Hematopoietic multipotent progenitor cell treated with erythropoietin and hydrocortisone succinate and interleukin-3 and kit ligand, for 4 days (in vitro differentiated cells): ENCODE measurements around the gene PLD4.

Experiments
- DNase-seq: peaks from one replicate; pipeline ENCODE4 v3.0.0-alpha.2; 2015

The PLD4 gene

DNA sequence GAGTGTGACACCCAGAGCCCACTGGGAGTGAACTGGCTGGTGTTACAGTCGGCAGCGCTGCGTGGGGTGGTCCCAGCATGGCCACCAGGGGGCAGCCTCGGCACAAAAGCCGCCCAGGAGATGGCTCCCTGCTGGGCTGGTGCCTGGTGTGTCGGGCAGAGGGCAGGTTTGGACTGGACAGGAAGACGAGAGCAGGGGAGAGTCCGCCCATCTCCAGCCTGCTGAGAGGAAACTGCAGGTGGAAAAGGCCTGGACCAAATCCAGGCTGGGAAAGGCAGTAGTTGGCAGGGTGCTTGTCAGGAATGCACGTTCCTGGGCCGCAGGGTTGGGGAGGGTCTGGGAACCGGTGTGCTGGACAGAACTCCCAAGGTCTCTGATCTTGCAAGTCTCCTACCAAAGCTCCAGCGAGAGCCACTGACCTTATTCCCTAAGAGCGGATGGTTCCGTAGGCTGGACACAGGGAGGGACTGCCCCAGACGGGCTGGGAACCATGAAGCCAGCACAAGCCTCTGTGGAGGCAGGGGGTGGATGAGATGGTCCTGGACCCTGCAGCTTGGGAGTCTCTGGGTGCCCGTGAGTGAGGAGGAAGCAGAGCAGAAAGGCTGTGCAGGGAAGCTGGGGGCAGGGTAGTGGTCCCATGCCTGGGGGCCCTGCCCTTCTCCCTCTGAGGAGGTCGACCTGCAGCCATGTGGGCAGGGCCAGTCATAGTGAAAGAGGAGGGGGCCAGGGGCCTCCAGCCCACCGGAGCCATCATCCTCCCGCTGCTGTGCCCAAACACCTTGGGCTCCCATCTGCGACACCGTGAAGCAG, 51.7 kb downstream of the PLD4 start:
- DNase-seq: peak; percentile 91

DNA sequence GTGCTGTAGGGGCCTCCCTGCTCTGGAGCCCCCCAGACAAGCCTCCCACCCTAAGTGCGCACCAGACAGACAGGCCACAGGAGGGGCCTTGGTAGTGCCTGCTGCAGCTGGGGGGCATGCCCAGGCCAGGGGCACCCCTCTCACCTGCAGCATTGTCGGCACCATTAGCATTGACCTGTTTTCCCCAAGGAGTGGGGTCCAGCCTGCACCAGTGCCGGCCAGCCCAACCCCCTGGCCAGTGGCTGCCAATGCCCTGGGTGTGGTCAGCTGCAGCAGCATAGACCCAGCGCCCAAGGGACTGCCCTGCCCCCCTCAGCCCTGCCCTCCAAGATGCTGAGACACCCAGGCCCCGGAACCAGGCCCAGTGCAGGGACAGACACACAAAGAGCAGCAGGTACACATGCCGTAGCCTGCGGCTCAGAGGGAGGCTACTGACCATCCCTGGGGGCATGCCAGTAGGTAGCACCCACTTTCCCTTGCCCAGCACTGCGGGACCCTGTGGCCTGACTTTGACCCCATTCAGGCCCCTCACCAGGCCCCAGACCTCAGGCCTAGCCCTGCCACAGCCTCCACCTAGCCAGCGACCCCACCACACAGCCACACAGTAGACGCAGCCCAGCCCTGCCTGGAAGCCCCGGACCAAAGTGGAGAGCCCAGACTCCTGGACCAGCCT, 52.5 kb downstream of the PLD4 start:
- DNase-seq: no peak

DNA sequence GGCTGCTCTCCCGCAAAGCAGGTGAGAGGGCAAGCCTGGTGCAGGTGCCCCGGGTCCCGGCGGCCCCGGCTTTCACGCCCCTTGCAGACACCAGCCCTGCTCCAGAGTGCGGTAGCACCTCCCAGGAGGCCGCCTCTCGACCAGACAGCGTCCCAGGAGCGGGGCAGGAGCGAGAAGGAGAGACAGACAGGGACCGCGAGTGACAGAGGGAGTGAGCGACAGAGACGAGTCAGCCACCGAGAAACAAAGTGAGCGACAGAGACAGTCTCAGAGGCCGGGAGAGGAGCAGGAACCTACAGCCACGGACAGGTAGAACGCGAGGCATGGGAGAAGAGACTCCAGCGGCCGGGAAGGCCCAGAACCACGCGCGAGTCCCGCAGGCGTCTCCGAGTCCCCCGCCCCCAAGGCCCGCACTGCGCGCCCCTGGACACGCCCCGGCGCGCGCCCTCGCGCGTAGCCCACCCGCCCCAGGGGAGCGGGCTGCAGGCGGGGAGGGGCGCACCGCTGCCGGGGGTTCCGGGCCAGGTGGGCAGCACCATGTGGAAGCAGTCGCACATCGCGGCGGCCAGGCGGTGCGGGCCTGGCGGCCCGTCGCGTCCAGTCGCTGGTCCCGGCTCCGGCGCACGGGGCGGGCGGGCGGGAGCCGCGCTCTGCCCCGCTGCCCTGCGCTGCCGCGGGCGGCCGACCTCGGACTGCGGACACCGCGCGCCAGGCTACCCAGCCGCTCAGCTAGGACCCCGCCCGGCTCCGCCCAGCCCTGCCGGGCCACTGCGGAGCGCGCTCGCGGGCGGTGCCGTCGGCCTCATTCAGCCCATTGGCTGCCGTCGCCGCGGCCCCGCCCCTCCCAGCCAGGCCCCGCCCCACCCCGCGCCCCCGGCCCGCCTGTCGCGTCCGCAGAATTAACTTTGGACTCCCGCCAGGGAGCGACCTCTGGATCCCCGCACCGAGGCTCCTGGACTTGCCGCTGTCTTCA, 53.3 kb downstream of the PLD4 start, which contains the start of gene AHNAK2:
AHNAK2 (minus strand) TSS at position 694 of the 973 bp plus-strand sequence; CDS start at position 557, 137 bp downstream.
- DNase-seq: peak; percentile 91

DNA sequence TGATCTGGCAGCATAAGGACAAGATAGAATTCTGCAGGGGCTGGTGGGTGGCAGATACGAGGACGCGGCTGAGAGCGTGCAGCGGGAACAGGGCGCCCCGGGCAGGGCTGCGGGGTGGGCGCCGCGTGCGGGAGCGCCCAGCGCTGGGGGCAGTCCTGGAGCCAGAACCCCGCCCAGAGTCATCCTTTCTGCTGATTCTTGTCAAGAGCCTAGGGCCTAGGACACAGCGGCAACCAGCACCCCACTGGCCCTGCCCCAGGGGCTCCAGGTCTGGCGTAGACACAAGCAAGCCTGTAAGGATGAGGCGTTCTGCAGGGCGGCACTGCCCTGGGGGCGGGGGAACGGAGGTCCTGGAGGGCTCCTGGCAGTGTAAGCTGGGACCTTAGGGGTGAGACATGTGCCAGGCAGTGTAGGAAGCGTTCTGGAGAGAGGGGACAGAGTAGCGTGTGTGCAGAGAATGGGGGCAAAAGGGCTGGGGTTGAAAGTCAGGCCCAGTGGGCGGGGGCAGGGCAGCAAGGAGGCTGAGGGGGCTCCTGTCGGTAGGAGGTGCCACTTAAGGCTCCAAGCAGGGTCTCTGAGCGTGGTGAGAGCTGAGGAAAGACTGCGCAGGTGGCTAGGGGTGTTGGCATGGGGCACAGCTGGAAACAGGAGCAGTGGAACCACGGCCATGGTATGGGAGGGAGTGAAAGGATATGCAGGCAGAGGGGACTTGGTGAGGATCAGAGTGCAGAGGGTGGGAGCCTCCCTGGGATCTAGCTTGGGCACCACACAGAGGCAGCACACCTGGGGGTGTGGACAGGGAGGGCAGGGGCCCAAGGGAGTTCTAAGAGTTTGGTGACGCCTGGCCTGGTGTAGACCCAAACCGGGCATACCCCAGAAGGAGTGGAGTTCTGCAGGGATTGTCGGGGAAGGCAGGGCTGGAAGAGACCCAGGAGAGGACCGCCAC, 54.3 kb downstream of the PLD4 start:
- DNase-seq: peak; percentile 29

DNA sequence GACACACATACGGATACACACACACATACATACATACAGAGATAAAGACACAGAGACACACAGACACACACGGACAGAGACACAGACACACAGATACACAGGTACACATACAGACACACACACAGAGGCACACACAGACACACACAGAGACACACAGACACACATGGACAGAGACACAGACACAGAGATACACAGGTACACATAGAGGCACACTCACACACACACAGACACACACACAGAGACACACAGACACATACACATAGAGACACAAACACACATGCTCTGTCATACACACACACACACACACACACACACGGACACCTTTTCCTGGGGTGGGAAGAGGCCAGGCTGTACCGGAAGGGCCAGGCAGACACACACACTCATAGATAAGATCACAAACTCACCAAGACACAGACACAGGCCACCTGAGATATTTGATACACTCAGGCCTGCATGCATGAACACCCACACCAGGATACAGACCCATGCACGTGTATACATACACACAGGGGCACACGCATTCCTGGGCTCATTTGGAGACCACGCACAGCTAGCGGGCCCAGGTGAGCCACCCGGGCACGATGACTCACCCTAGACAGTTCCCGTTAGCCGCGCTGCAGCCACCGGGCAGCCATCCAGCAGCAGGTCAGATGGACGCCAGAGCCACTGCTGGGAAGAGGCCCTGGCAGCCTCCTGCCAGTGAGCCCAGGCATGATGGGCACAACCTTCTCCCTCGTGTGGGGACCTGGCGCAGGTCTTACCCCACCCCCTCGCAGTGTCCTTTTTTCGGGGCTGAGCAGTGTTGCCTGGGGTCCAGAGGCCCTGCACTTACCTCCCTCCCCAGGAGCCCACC, 55.3 kb downstream of the PLD4 start:
- DNase-seq: no peak

DNA sequence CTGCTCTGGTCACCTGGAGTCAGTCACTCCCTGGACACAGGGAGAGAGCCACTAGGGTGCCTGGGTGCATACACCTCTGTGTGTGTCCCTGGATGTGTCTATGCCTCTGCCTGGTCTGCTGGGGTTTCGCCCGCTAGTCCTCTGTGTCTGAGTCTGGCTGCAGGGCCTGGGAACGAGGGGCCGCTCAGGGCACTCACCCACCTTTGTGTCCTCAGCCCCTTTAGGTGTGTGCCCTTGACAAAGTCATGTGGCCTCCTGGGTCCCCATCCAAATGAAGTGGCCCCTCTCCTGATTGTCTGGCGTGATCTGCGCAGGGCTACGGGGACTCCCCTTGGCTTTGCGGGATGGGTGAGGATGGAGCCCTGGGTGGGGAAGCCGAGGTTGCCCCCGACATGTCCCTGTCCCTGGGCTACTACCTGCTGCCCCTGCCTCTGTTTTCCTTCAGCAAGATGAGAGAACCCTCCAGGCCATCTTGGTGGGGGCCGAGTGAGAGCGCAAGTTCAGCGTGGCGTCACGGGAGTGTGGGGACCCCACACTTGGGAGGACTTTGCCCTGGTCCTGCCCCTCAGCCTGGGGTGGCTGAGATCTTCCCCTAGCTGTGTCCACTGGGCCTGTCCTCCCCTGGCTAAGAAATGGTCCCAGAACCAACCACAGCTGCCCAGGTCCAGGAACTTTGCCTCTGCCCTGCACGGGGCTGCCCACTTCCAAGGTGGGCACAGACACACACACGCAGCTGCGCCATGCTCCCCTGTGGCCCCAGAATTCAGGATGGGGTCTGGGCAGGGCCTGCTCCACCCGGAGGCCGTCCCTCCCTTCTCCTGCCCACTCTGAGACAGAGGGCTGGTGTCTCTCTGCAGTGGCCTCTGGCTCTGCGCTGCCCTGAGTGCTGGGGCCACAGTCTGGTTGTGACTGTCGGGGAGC, 56.2 kb downstream of the PLD4 start:
- DNase-seq: no peak

DNA sequence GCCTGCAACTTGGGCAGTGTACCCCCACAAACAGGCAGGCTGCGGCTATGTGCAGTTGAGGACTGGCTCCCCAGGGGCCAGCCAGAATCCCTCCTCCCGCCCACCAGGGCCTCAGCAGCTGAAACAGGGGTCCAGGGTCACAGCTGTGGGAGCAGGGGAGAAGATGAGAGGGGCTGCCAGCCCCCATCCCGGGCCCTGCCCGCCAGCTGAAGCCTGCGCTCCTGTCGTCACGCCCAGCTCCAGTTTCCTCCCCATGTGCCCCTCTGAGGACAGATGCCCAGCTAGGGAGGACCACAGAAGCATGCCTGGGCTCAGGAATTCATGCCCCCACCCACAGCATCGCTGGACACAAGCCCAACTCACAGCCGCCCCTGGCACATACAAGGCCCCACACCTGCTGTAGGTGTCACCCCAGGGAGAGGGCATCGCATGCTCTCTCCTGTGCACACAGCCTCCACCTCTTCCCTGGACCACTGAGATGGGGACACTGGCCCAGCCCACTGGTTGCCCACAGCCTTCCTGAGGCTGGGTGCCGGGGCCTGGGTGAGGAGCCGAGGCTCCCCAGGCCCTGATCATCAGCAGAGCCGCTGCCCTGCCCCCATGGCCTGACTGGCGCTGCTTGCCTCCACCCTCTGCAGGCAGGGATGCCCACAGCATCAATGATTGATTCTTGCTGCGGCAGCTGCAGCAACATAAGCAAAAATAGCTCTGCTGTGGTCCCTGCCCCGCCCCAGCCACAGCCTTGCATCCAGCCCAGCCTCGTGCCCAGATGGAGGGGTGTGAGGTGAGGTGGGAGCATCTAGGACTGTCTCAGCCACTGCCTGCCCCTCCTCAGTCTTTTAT, 57.2 kb downstream of the PLD4 start:
- no peak for DNase-seq

DNA sequence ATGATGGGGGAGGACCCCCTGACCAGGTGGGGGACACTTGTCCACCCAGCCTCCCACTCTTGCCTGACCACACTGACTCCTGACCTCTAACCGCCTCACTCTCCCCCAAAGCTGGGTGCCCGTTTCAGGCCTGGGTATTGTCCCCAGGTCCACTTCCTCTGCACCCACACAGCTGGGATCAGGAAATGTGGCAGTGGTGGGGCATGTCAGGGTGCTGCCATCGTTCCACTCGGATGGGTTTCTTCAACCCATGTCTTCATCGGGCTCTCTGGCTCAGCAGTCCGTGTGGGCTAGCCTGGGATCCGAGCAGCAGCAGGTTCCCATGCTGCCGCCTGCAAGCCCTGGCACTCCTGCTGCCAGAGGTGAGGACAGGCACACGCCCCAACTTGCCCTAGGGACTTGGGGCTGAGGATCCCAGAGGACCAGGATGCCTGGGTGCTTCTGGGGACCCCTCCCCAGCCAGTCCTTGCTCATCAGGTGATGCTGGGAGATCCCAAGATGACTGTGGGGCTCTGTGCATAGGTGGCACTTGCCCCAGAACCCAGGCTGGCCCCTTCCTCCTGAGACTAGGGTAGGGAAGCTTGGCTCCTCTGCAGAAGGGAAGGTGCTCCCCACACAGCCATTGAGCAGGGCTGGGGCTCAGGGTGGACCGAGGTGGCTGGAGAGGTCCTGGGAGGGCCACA, 58.0 kb downstream of the PLD4 start:
- no peak for DNase-seq
